Kidney epithelial cell (primary cell): Measurements from ENCODE around the gene DLG5. TPM values are rescaled to one million over a fixed set of nuclear protein-coding genes. Genes with fewer than 3 reads are reported as not detected.

Source experiments
- DNase-seq: peaks from one replicate; pipeline ENCODE4 v3.0.0-alpha.2; 2010; ENCODE audit warnings: low read depth
- H3K27me3 ChIP-seq: 2 replicates; pipeline ENCODE4 v1.6.0; 2011; ENCODE audit warnings: low read length; ENCODE audit not compliant: control insufficient read depth, insufficient read depth
- H3K36me3 ChIP-seq: 2 replicates; pipeline ENCODE4 v1.5.1; 2011; ENCODE audit warnings: low read length; ENCODE audit not compliant: control insufficient read depth, insufficient read depth
- H3K4me3 ChIP-seq: 2 replicates; pipeline ENCODE4 v1.5.1; 2011; ENCODE audit warnings: low read depth, mild to moderate bottlenecking, control low read depth, low read length
- total RNA-seq: library from RNA; depleted of rRNA; stranded (reverse); fragments of >200 nt; gene quantifications from 2 replicates; pipeline ENCODE4 v1.2.3, GENCODE V29; 2015
- TF ChIP-seq, protein P1 (sequence below): IDR thresholded peaks from 2 replicates; pipeline ENCODE4 v1.5.1; 2011; ENCODE audit warnings: mild to moderate bottlenecking, moderate library complexity, low read length, control low read depth, inconsistent platforms; ENCODE audit not compliant: insufficient read depth, poor library complexity, severe bottlenecking

DLG5 gene
- total RNA-seq, 1 donor from 2014 or later = 35.9 TPM

- no peak for DNase-seq
- peaks cover 4% of the 10 kb centered on the region for H3K36me3 ChIP-seq
- TF ChIP-seq, protein P1, sequence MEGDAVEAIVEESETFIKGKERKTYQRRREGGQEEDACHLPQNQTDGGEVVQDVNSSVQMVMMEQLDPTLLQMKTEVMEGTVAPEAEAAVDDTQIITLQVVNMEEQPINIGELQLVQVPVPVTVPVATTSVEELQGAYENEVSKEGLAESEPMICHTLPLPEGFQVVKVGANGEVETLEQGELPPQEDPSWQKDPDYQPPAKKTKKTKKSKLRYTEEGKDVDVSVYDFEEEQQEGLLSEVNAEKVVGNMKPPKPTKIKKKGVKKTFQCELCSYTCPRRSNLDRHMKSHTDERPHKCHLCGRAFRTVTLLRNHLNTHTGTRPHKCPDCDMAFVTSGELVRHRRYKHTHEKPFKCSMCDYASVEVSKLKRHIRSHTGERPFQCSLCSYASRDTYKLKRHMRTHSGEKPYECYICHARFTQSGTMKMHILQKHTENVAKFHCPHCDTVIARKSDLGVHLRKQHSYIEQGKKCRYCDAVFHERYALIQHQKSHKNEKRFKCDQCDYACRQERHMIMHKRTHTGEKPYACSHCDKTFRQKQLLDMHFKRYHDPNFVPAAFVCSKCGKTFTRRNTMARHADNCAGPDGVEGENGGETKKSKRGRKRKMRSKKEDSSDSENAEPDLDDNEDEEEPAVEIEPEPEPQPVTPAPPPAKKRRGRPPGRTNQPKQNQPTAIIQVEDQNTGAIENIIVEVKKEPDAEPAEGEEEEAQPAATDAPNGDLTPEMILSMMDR = no peak
- no peak overlapping the region for H3K4me3 ChIP-seq
- H3K27me3 ChIP-seq = no peaks in the 10 kb centered on the region
Observed at GRCh38 chr10:77817541-77817940, 109.0 kb downstream of the DLG5 start.

DNA sequence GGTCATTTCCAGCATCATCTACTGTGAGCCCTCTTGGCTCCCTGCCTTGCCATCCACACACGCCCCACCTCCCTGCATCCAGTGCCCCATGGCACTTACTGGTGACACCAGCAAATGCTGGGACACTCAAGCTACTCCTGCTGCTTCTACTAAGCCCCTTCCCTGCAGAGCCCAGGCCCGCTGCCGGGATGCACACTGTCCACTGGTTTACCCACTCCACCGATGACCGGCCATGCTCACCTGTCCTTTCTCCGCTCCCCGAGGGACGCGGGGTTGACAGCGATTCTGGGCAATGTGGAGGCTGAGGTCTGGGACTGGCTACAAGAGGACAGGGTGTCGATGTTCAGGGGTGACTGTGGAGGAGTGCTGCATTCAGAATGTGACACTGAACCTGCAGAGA is 110.2 kb downstream of the DLG5 start:
- TF ChIP-seq, protein P1 = no peak
- Histone ChIP-seq H3K36me3 (peaks cover 4% of the 10 kb centered on the region), H3K4me3 (no peak overlapping the region), H3K27me3 (no peaks in the 10 kb centered on the region)
- DNase-seq = no peak

- H3K27me3 ChIP-seq = no peaks in the 10 kb centered on the region
- H3K36me3 ChIP-seq = peaks cover 4% of the 10 kb centered on the region
- no peak overlapping the region for H3K4me3 ChIP-seq
- DNase-seq = no peak
- TF ChIP-seq, protein P1 = no peak
Observed at GRCh38 chr10:77812741-77813140, 113.8 kb downstream of the DLG5 start.

GRCh38 chr10:77811831-77812430 is 114.6 kb downstream of the DLG5 start:
- Histone ChIP-seq H3K36me3 (peaks cover 2% of the 10 kb centered on the region), H3K27me3 (no peaks in the 10 kb centered on the region), H3K4me3 (no peak overlapping the region)
- TF ChIP-seq, protein P1 = no peak
- no peak for DNase-seq

GRCh38 chr10:77810446-77811335 is 115.9 kb downstream of the DLG5 start:
- Histone ChIP-seq H3K36me3 (peaks cover 1% of the 10 kb centered on the region), H3K4me3 (no peak overlapping the region), H3K27me3 (no peaks in the 10 kb centered on the region)
- TF ChIP-seq, protein P1 = no peak
- no peak for DNase-seq

DNA sequence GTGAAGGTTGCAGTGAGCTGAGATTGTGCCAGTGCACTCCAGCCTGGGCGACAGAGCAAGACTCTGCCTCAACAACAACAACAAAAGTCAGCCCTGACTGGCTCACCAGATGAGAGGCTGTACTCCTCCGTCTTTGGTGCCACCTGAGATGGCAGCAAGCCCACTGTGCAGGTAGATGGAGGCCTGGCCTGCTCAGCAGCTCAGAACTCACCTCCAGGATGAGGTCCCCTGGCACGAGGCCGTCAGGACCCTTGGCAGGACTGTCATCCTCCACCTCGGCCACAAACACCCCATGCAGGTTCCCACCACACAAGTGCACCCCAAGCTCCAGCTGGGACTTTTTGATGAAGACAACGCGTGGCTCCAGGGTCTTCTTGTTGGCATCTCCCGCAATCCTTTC is 117.2 kb downstream of the DLG5 start:
- Histone ChIP-seq H3K36me3 (peaks cover 1% of the 10 kb centered on the region), H3K4me3 (no peak overlapping the region), H3K27me3 (no peaks in the 10 kb centered on the region)
- TF ChIP-seq, protein P1 = no peak
- DNase-seq = no peak
